Measurements from ENCODE around the gene IDE. TPM values are rescaled to one million over a fixed set of nuclear protein-coding genes. Genes with fewer than 3 reads are reported as not detected.
A peak's percentile ranks its signal among the peaks of the same experiment; 100 is the strongest.

IDE gene
- total RNA-seq, 1 donor from 2014 or later: 44.6 TPM

- peaks cover 45% of the 10 kb centered on the region for H3K4me1 Mint-ChIP-seq (ENCODE audit: low read depth)
- H3K27ac Mint-ChIP-seq (ENCODE audit: unreplicated experiment): peak overlapping the region; percentile 19
- no peaks in the 10 kb centered on the region for H3K27me3 Mint-ChIP-seq (ENCODE audit: low read depth)
- H3K36me3 Mint-ChIP-seq (ENCODE audit: low read depth): no peaks in the 10 kb centered on the region
- DNase-seq (ENCODE audit: low spot score): no peak
- no peak for TF ChIP-seq CTCF (IDR thresholded peaks at IDR 0.05)
- H3K9me3 Mint-ChIP-seq (ENCODE audit: low read depth): peaks cover 3% of the 10 kb centered on the region
- H3K4me3 Mint-ChIP-seq (ENCODE audit: unreplicated experiment): peak overlapping the region; percentile 3
Measured at GRCh38 chr10:92595505-92595904, 21.6 kb upstream of the IDE start.

- no peak for DNase-seq (ENCODE audit: low spot score)
- H3K9me3 Mint-ChIP-seq (ENCODE audit: low read depth): peaks cover 3% of the 10 kb centered on the region
- no peaks in the 10 kb centered on the region for H3K27me3 Mint-ChIP-seq (ENCODE audit: low read depth)
- H3K27ac Mint-ChIP-seq (ENCODE audit: unreplicated experiment): peak overlapping the region; percentile 93
- no peak for TF ChIP-seq CTCF (IDR thresholded peaks at IDR 0.05)
- H3K36me3 Mint-ChIP-seq (ENCODE audit: low read depth): no peaks in the 10 kb centered on the region
- peak overlapping the region; percentile 92 for H3K4me3 Mint-ChIP-seq (ENCODE audit: unreplicated experiment)
- peaks cover 49% of the 10 kb centered on the region for H3K4me1 Mint-ChIP-seq (ENCODE audit: low read depth)
Measured at GRCh38 chr10:92593619-92594588, 20.0 kb upstream of the IDE start.

DNA sequence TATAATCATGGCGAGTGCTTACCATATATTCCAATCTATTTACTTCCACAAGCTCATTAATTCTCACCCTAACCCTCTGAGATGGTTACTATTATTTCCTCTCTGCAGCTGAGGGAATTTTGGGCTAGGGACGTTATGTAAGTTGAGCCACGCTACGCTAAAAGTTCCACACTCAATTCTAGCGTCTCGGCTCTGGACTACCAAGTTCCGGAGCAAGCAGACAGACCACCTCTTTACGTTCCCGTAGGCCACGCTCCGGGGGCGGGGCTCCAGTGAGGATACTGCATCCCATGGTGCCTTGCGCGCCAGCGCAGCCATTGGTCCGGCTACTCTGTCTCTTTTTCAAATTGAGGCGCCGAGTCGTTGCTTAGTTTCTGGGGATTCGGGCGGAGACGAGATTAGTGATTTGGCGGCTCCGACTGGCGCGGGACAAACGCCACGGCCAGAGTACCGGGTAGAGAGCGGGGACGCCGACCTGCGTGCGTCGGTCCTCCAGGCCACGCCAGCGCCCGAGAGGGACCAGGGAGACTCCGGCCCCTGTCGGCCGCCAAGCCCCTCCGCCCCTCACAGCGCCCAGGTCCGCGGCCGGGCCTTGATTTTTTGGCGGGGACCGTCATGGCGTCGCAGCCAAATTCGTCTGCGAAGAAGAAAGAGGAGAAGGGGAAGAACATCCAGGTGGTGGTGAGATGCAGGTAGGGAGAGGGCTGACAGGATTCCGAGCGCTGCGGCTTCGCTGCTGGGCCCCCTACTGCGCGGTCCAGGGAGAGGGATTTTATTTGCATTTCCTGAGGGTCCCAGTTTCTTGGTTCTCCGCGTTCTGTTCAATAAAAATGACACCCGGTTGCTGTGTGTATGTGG is 19.1 kb upstream of the IDE start, which contains the start of gene KIF11:
TSS of gene KIF11 (plus strand) at position 370 of the 858 bp plus-strand sequence. CDS start at position 616, 246 bp downstream.
- Mint-ChIP-seq H3K27me3 (ENCODE audit: low read depth) (no peaks in the 10 kb centered on the region), H3K4me1 (ENCODE audit: low read depth) (peaks cover 49% of the 10 kb centered on the region), H3K27ac (ENCODE audit: unreplicated experiment) (peak within 1 kb of the TSS; percentile 93), H3K36me3 (ENCODE audit: low read depth) (no peaks in the 10 kb centered on the region), H3K9me3 (ENCODE audit: low read depth) (no peaks in the 10 kb centered on the region), H3K4me3 (ENCODE audit: unreplicated experiment) (peak within 1 kb of the TSS; percentile 92)
- peak; percentile 98 for DNase-seq (ENCODE audit: low spot score)
- peak; percentile 39 for TF ChIP-seq CTCF (IDR thresholded peaks at IDR 0.05)

GRCh38 chr10:92591550-92592022 is 17.7 kb upstream of the IDE start:
- TF ChIP-seq CTCF (IDR thresholded peaks at IDR 0.05): no peak
- Mint-ChIP-seq H3K27me3 (ENCODE audit: low read depth) (no peaks in the 10 kb centered on the region), H3K4me1 (ENCODE audit: low read depth) (peaks cover 46% of the 10 kb centered on the region)

More at GRCh38 chr10:92591550-92592022, 17.7 kb upstream of the IDE start:
- Mint-ChIP-seq H3K36me3 (ENCODE audit: low read depth) (no peaks in the 10 kb centered on the region), H3K4me3 (ENCODE audit: unreplicated experiment) (peak overlapping the region; percentile 92), H3K27ac (ENCODE audit: unreplicated experiment) (peak overlapping the region; percentile 93), H3K9me3 (ENCODE audit: low read depth) (no peaks in the 10 kb centered on the region)
- DNase-seq (ENCODE audit: low spot score): peak; percentile 95
